Prostate gland (tissue), 2 donors: Measurements from ENCODE around the gene TUBB4B. TPM values are rescaled to one million over a fixed set of nuclear protein-coding genes. Genes with fewer than 3 reads are reported as not detected.
"Not testable (repeated sequence)": the region's sequence is repeated elsewhere in the genome, so short reads cannot be mapped to it uniquely, and the experiment has no call there.

ENCODE experiments used
- DNase-seq: peaks from one replicate; pipeline ENCODE4 v3.0.0-alpha.2; 2019; ENCODE audit warnings: low spot score
- H3K27ac ChIP-seq, 2 donors: fragments of 200-600 bp; sonication (generic); 2 replicates each; pipeline ENCODE4 v1.5.1; 2017 to 2019
- H3K27me3 ChIP-seq: fragments of 200-600 bp; sonication (generic); replicated peaks from 2 replicates; pipeline ENCODE4 v1.5.1; 2019; ENCODE audit not compliant: insufficient read depth
- H3K36me3 ChIP-seq, 2 donors: fragments of 200-600 bp; sonication (generic); 1 replicate in 1 of 2; 2 replicates in 1 of 2; pipeline versions ENCODE4 v1.5.1 to v1.8.1; 2017 to 2019
- H3K4me1 ChIP-seq: fragments of 200-600 bp; sonication (generic); replicated peaks from 2 replicates; pipeline ENCODE4 v1.5.1; 2019
- H3K4me3 ChIP-seq, 2 donors: fragments of 200-600 bp; sonication (generic); 2 replicates each; pipeline ENCODE4 v1.5.1; 2017 to 2019
- H3K9me3 ChIP-seq: fragments of 200-600 bp; sonication (generic); 2 replicates; pipeline ENCODE4 v1.5.1; 2017
- POLR2A ChIP-seq: fragments of 450-650 bp; IDR thresholded peaks from one replicate; pipeline ENCODE4 v1.6.1; 2016; ENCODE audit warnings: antibody characterized with exemption, mild to moderate bottlenecking
- POLR2AphosphoS5 ChIP-seq: sonication (generic); formaldehyde crosslinking; IDR thresholded peaks from one replicate; pipeline ENCODE4 v1.6.1; 2017; ENCODE audit warnings: antibody characterized with exemption
- WGBS: methylation state at CpG from one replicate; pipeline ENCODE4 v1.1.5; 2018; 5-methylcytosine and 5-hydroxymethylcytosine counted together
- intact Hi-C: fragments of 100-400 bp; cut with DNase I; formaldehyde crosslinking; loops from one replicate; pipeline ENCODE4 v1.14.2; 2022
- total RNA-seq, 2 donors: library from RNA; depleted of rRNA; stranded (reverse); fragments of >200 nt; gene quantifications; one replicate each; pipeline ENCODE4 v1.1.0, GENCODE V29; 2016
- TF ChIP-seq, protein P1 (sequence below), 4 experiments: fragments of 200-600 bp in 2 of 4; fragments of 450-650 bp in 2 of 4; sonication (generic) in 2 of 4; IDR thresholded peaks; 1 replicate in 3 of 4; 2 replicates in 1 of 4; pipeline ENCODE4 v1.5.1; 2016 to 2019; ENCODE audit warnings: antibody characterized with exemption in 4 of 4, mild to moderate bottlenecking in 2 of 4, moderate library complexity in 2 of 4

The TUBB4B gene
- total RNA-seq, 2 donors from 2014 or later, result 279 to 484 TPM

DNA sequence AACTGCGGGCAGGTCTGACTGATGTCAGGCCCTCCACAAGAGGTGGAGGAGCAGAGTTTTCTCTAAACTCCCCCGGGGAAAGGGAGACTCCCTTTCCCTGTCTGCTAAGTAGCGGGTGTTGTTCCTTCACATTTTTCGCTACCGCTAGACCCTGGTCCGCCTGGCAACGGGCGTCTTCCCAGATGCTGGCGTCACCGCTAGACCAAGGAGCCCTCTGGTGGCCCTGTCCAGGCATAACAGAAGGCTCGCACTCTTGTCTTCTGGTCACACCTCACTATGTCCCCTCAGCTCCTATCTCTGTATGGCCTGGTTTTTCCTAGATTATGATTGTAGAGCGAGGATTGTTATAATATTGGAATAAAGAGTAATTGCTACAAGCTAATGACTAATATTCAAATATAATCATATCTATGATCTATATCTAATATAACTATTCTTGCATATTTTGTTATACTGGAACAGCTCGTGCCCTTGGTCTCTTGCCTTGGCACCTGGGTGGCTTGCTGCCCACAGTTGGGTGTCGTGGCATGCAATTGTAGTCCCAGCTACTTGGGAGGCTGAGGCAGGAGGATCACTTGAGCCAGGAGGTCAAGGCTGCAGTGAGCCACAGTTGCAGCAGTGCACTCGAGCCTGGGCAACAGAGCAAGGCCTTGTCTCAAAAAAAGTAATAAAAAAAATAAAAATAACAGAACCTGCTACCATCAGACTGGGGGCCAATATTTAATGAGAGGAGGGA lies 21.3 kb downstream of the TUBB4B start:
- intact Hi-C loops, H3K4me3 ChIP-seq, DNase-seq, H3K36me3 ChIP-seq, H3K9me3 ChIP-seq, H3K27ac ChIP-seq, H3K4me1 ChIP-seq, H3K27me3 ChIP-seq: not testable (repeated sequence)
- WGBS, result 50% methylated on average over 15 of the region's 15 CpGs
- TF ChIP-seq POLR2AphosphoS5, result peak; percentile 7
- TF ChIP-seq, protein P1, sequence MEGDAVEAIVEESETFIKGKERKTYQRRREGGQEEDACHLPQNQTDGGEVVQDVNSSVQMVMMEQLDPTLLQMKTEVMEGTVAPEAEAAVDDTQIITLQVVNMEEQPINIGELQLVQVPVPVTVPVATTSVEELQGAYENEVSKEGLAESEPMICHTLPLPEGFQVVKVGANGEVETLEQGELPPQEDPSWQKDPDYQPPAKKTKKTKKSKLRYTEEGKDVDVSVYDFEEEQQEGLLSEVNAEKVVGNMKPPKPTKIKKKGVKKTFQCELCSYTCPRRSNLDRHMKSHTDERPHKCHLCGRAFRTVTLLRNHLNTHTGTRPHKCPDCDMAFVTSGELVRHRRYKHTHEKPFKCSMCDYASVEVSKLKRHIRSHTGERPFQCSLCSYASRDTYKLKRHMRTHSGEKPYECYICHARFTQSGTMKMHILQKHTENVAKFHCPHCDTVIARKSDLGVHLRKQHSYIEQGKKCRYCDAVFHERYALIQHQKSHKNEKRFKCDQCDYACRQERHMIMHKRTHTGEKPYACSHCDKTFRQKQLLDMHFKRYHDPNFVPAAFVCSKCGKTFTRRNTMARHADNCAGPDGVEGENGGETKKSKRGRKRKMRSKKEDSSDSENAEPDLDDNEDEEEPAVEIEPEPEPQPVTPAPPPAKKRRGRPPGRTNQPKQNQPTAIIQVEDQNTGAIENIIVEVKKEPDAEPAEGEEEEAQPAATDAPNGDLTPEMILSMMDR (IDR thresholded peaks at IDR 0.05), result peak in 2 of 4 experiments; percentile 40 to 50

DNA sequence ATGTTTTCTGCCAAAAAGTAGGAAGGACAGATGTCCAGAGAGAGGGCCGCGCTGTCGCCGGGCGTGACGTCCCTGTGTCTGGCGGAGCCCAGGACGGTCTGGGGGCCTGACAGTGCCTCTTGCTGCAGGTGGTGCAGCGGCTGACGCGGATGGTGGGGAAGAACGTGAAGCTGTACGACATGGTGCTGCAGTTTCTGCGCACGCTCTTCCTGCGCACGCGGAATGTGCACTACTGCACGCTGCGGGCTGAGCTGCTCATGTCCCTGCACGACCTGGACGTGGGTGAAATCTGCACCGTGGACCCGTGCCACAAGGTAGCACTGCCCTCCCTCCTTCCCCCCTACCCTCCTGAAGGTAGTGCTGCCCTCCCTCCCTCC lies 21.8 kb downstream of the TUBB4B start:
- Histone ChIP-seq H3K27ac (no peak overlapping the region), H3K27me3 (no peaks in the 10 kb centered on the region), H3K4me1 (no peaks in the 10 kb centered on the region), H3K4me3 (no peak overlapping the region), H3K36me3 (peaks cover 0 to 7% of the 10 kb centered on the region in 2 donors), H3K9me3 (no peaks in the 10 kb centered on the region)
- intact Hi-C loops, result no loop called here
- WGBS, result 85% methylated on average over 24 of the region's 24 CpGs
- no peak for DNase-seq
- TF ChIP-seq POLR2AphosphoS5, result no peak
- TF ChIP-seq, protein P1 (IDR thresholded peaks at IDR 0.05), result no peak
- no peak for TF ChIP-seq POLR2A

DNA sequence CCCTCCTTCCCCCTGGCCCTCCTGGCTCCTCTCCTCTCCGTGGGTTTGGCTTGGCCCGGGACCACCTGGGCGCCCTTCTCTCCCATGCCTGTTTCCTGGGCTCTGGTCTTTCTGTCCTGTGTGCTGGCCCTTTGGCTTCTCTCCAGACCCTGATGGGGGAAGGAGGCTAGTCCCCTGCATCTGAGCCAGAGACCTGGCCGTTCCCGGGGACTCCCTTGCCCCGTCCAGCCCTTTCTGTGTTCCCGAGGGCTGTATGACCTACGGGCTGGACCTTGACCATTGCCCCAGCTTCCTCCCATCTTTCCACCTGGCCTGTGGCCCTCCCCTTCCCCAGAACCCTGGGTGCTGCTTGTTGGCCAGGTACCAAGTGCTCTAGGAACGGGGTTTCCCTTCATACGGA lies 22.4 kb downstream of the TUBB4B start:
- peaks cover 3% of the 10 kb centered on the region for H3K4me1 ChIP-seq
- WGBS, result 89% methylated on average over 8 of the region's 10 CpGs
- H3K27ac ChIP-seq, result no peak overlapping the region
- intact Hi-C loops, result no loop called here
- DNase-seq, result no peak
- H3K9me3 ChIP-seq, result no peaks in the 10 kb centered on the region
- no peaks in the 10 kb centered on the region for H3K27me3 ChIP-seq
- no peak overlapping the region for H3K4me3 ChIP-seq
- peaks cover 0 to 7% of the 10 kb centered on the region in 2 donors for H3K36me3 ChIP-seq
- TF ChIP-seq POLR2AphosphoS5, result no peak
- TF ChIP-seq POLR2A, result no peak
- TF ChIP-seq, protein P1 (IDR thresholded peaks at IDR 0.05), result no peak

GRCh38 chr9:137264067-137264466 lies 23.0 kb downstream of the TUBB4B start:
- 97% methylated on average over 22 of the region's 22 CpGs for WGBS
- Histone ChIP-seq H3K4me3 (no peak overlapping the region), H3K9me3 (no peaks in the 10 kb centered on the region), H3K4me1 (peaks cover 9% of the 10 kb centered on the region), H3K27ac (no peak overlapping the region), H3K27me3 (no peaks in the 10 kb centered on the region), H3K36me3 (peaks cover 0 to 7% of the 10 kb centered on the region in 2 donors)
- intact Hi-C loops, result no loop called here
- TF ChIP-seq POLR2AphosphoS5 (no peak), POLR2A (no peak)
- TF ChIP-seq, protein P1 (IDR thresholded peaks at IDR 0.05), result no peak
- DNase-seq, result no peak
